Uterus (tissue), 2 donors: ENCODE results near the gene DDC.

Source experiments
- CTCF ChIP-seq, 4 experiments: fragments of 200-600 bp in 2 of 4; fragments of 450-650 bp in 2 of 4; sonication (generic) in 2 of 4; IDR thresholded peaks; one replicate each; pipeline ENCODE4 v1.5.1; 2016 to 2019; ENCODE audit warnings: antibody characterized with exemption in 4 of 4, mild to moderate bottlenecking in 2 of 4, moderate library complexity in 1 of 4
- POLR2A ChIP-seq, 2 donors: fragments of 450-650 bp; IDR thresholded peaks; one replicate each; pipeline ENCODE4 v1.6.1; 2016; ENCODE audit warnings: antibody characterized with exemption in 2 of 2, mild to moderate bottlenecking in 1 of 2, moderate library complexity in 1 of 2

- TF ChIP-seq POLR2A (IDR thresholded peaks at IDR 0.05) (no peak), CTCF (IDR thresholded peaks at IDR 0.05) (no peak)
Measured at GRCh38 chr7:50492770-50493519, 72.3 kb downstream of the DDC start.
